MCF 10A (cell line): Measurements from ENCODE around the gene INHBB. TPM values are rescaled to one million over a fixed set of nuclear protein-coding genes. Genes with fewer than 3 reads are reported as not detected.
"Not testable (repeated sequence)": the region's sequence is repeated elsewhere in the genome, so short reads cannot be mapped to it uniquely, and the experiment has no call there.

ENCODE experiments used
- BruUV-seq: library from RNA; stranded (reverse); fragments of 400-500 nt; replicated peaks from 2 replicates; lab custom pipeline; 2021; lab: Mats Ljungman, UMichigan
- CTCF ChIA-PET: fragments of 300-600 bp; sonication (Branson Sonifier 250); formaldehyde crosslinking; extraction: SDS; loops from one replicate; lab custom pipeline; 2021; ENCODE audit warnings: antibody characterized with exemption, inconsistent platforms; lab: Yijun Ruan, JAX
- POLR2A ChIA-PET: fragments of 300-600, 350-650 bp; sonication (Branson Sonifier 250); formaldehyde crosslinking; extraction: SDS; loops from one replicate; lab custom pipeline; 2020; ENCODE audit warnings: antibody characterized with exemption, inconsistent platforms; lab: Yijun Ruan, JAX
- DNase-seq: peaks from one replicate; pipeline ENCODE4 v3.0.0-alpha.2; 2018; ENCODE audit not compliant: unreplicated experiment
- H3K27ac Mint-ChIP-seq: one replicate; pipeline ENCODE4 v1.8.0; 2022; ENCODE audit warnings: mild to moderate bottlenecking, low read depth, mixed read lengths; ENCODE audit not compliant: unreplicated experiment
- H3K27me3 Mint-ChIP-seq: one replicate; pipeline ENCODE4 v1.8.0; 2022; ENCODE audit warnings: mixed read lengths; ENCODE audit not compliant: insufficient read depth, unreplicated experiment
- H3K36me3 Mint-ChIP-seq: one replicate; pipeline ENCODE4 v1.8.0; 2022; ENCODE audit warnings: mild to moderate bottlenecking, moderate library complexity, mixed read lengths; ENCODE audit not compliant: insufficient read depth, unreplicated experiment
- H3K4me1 Mint-ChIP-seq: one replicate; pipeline ENCODE4 v1.8.0; 2022; ENCODE audit warnings: mixed read lengths; ENCODE audit not compliant: insufficient read depth, unreplicated experiment
- H3K4me3 Mint-ChIP-seq: one replicate; pipeline ENCODE4 v1.8.0; 2022; ENCODE audit warnings: mild to moderate bottlenecking, moderate library complexity, mixed read lengths; ENCODE audit not compliant: unreplicated experiment
- H3K9me3 Mint-ChIP-seq: one replicate; pipeline ENCODE4 v1.8.0; 2022; ENCODE audit warnings: mixed read lengths; ENCODE audit not compliant: unreplicated experiment
- intact Hi-C: fragments of 100-400 bp; cut with micrococcal nuclease; formaldehyde crosslinking; loops from 2 replicates; pipeline ENCODE4 v1.14.1; 2022
- total RNA-seq: library from RNA; stranded (reverse); gene quantifications from 2 replicates; pipeline ENCODE4 v1.2.3, GENCODE V29; 2022
- TF ChIP-seq, protein P1 (sequence below): fragments of 200-600 bp; IDR thresholded peaks from one replicate; pipeline ENCODE4 v1.8.0; 2022; ENCODE audit warnings: antibody characterized with exemption, mild to moderate bottlenecking; ENCODE audit not compliant: unreplicated experiment

The INHBB gene
- total RNA-seq, 1 experiment from 2014 or later, result 0.16 TPM

- H3K36me3 Mint-ChIP-seq, result peaks cover 5% of the 10 kb centered on the region
- no peak overlapping the region for H3K27ac Mint-ChIP-seq
- no peaks in the 10 kb centered on the region for H3K27me3 Mint-ChIP-seq
- no peaks in the 10 kb centered on the region for H3K9me3 Mint-ChIP-seq
- DNase-seq, result no peak
- no TSS peak for BruUV-seq
- ChIA-PET CTCF (no interaction called here), POLR2A (no interaction called here)
- H3K4me1 Mint-ChIP-seq, result no peaks in the 10 kb centered on the region
- no peak overlapping the region for H3K4me3 Mint-ChIP-seq
- intact Hi-C loops, result no loop called here
- TF ChIP-seq, protein P1, sequence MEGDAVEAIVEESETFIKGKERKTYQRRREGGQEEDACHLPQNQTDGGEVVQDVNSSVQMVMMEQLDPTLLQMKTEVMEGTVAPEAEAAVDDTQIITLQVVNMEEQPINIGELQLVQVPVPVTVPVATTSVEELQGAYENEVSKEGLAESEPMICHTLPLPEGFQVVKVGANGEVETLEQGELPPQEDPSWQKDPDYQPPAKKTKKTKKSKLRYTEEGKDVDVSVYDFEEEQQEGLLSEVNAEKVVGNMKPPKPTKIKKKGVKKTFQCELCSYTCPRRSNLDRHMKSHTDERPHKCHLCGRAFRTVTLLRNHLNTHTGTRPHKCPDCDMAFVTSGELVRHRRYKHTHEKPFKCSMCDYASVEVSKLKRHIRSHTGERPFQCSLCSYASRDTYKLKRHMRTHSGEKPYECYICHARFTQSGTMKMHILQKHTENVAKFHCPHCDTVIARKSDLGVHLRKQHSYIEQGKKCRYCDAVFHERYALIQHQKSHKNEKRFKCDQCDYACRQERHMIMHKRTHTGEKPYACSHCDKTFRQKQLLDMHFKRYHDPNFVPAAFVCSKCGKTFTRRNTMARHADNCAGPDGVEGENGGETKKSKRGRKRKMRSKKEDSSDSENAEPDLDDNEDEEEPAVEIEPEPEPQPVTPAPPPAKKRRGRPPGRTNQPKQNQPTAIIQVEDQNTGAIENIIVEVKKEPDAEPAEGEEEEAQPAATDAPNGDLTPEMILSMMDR, result no peak
These were observed 43.1 kb downstream of the INHBB start for GRCh38 chr2:120389036-120389391.

DNA sequence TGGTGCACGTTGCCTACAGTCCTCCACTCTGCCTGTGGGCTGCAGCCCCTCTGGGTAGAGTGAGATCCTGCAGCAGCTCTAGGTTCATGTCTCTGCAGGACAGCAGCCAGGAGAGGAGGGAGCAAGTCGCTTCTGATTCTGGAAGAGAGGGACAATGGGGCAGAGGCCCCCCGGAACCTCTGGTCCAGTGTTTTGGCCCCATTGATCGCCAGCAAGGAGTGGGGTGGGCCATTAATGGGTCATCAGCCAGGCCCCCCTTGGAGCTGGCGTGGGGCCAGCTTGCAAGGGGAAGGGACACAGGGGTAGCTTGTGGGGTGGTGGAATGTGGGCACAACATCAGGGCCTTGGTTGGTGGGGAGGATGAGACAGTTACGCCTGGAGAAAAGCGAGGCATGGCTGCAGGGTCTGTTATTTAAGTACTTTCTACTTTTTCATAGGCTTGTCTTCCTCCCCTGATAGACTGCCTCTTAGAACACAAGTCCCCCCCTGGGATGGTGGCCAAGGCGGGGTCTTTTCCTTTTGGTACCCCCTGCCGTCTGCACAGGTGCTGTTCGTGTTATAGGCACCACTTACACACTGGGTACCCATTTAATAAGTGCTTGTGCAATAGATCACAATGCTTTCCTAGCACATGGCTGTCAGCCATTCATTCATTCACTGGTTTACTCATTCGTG, 44.6 kb downstream of the INHBB start:
- H3K9me3 Mint-ChIP-seq, result no peaks in the 10 kb centered on the region
- ChIA-PET CTCF (interaction anchor here (0.7 kb wide), 1 partner anchor 16 kb away, joined by 3 read pairs; no protein-coding TSS in a partner anchor), POLR2A (interaction anchor here (0.6 kb wide), 1 partner anchor 14 kb away, joined by 4 read pairs; no protein-coding TSS in a partner anchor)
- no peak overlapping the region for H3K27ac Mint-ChIP-seq
- intact Hi-C loops, result no loop called here
- no peaks in the 10 kb centered on the region for H3K27me3 Mint-ChIP-seq
- H3K4me1 Mint-ChIP-seq, result no peaks in the 10 kb centered on the region
- TF ChIP-seq, protein P1, result no peak
- BruUV-seq, result no TSS peak
- peaks cover 5% of the 10 kb centered on the region for H3K36me3 Mint-ChIP-seq
- no peak overlapping the region for H3K4me3 Mint-ChIP-seq
- DNase-seq, result no peak

GRCh38 chr2:120391382-120391781, 45.4 kb downstream of the INHBB start:
- POLR2A ChIA-PET, CTCF ChIA-PET, BruUV-seq: not testable (repeated sequence)

GRCh38 chr2:120391911-120392665, 46.2 kb downstream of the INHBB start:
- no TSS peak for BruUV-seq
- H3K9me3 Mint-ChIP-seq, result no peaks in the 10 kb centered on the region
- H3K27me3 Mint-ChIP-seq, result no peaks in the 10 kb centered on the region
- no peak overlapping the region for H3K4me3 Mint-ChIP-seq
- no peak for DNase-seq
- POLR2A ChIA-PET, result no interaction called here
- TF ChIP-seq, protein P1, result no peak
- H3K27ac Mint-ChIP-seq, result no peak overlapping the region
- CTCF ChIA-PET, result no interaction called here
- no peaks in the 10 kb centered on the region for H3K4me1 Mint-ChIP-seq
- peaks cover 5% of the 10 kb centered on the region for H3K36me3 Mint-ChIP-seq
- intact Hi-C loops, result no loop called here

More at GRCh38 chr2:120391382-120391781, 45.4 kb downstream of the INHBB start:
- DNase-seq, intact Hi-C loops, H3K27ac Mint-ChIP-seq, H3K9me3 Mint-ChIP-seq, H3K27me3 Mint-ChIP-seq, H3K4me3 Mint-ChIP-seq, H3K36me3 Mint-ChIP-seq, H3K4me1 Mint-ChIP-seq: not testable (repeated sequence)
